SK-N-SH (cell line): ENCODE measurements around the gene DCAF8L2. TPM values are rescaled to one million over a fixed set of nuclear protein-coding genes. Genes with fewer than 3 reads are reported as not detected.

Experiments used
- CTCF ChIA-PET: fragments of 300-600, 350-600 bp; formaldehyde crosslinking; extraction: SDS; loops from one replicate; lab custom pipeline; 2021; lab: Yijun Ruan, JAX
- POLR2A ChIA-PET: fragments of 350-600 bp; sonication (Branson Sonifier 250); formaldehyde crosslinking; extraction: SDS; loops from one replicate; lab custom pipeline; 2020; ENCODE audit warnings: antibody characterized with exemption, inconsistent platforms; lab: Yijun Ruan, JAX
- DNase-seq: peaks from one replicate; pipeline ENCODE4 v3.0.0; 2012
- H2AFZ ChIP-seq: fragments of 200-600 bp; sonication (generic); 2 replicates; pipeline ENCODE4 v1.8.1; 2016; ENCODE audit warnings: antibody characterized with exemption, mild to moderate bottlenecking, low read depth
- H3F3A ChIP-seq: fragments of 200-600 bp; sonication (generic); replicated peaks from 2 replicates; pipeline ENCODE3; 2016; ENCODE audit warnings: antibody characterized with exemption, mild to moderate bottlenecking; ENCODE audit not compliant: insufficient read depth
- H3K27ac ChIP-seq, 2 experiments: fragments of 200-500 bp in 1 of 2; fragments of 200-600 bp in 1 of 2; sonication (Bioruptor generic) in 1 of 2; sonication (generic), shearing (Covaris generic) in 1 of 2; 2 replicates each; pipeline versions ENCODE4 v1.5.1 to v1.6.1; 2014 to 2016; ENCODE audit warnings: low read depth in 2 of 2, inconsistent platforms in 1 of 2, low read length in 1 of 2, mild to moderate bottlenecking in 1 of 2, mixed read lengths in 1 of 2
- H3K27me3 ChIP-seq: fragments of 200-600 bp; sonication (generic), shearing (Covaris generic); 2 replicates; pipeline ENCODE4 v1.6.1; 2016; ENCODE audit warnings: mixed run types; ENCODE audit not compliant: insufficient read depth
- H3K36me3 ChIP-seq, 2 experiments: fragments of 200-500 bp in 1 of 2; fragments of 200-600 bp in 1 of 2; sonication (Bioruptor generic) in 1 of 2; sonication (generic) in 1 of 2; replicated peaks in 1 of 2; 2 replicates each; pipeline versions ENCODE3 to v1.5.1; 2014 to 2016; ENCODE audit warnings: low read length in 1 of 2, mild to moderate bottlenecking in 1 of 2; ENCODE audit not compliant: insufficient read depth in 2 of 2, control insufficient read depth in 1 of 2
- H3K4me1 ChIP-seq, 2 experiments: fragments of 200-500 bp in 1 of 2; fragments of 200-600 bp in 1 of 2; sonication (Bioruptor generic) in 1 of 2; sonication (generic), shearing (Covaris generic) in 1 of 2; 2 replicates each; pipeline versions ENCODE4 v1.5.1 to v1.6.1; 2014 to 2016; ENCODE audit warnings: low read depth in 1 of 2, low read length in 1 of 2, mixed run types in 1 of 2; ENCODE audit not compliant: insufficient read depth in 2 of 2, control insufficient read depth in 1 of 2
- H3K4me2 ChIP-seq: fragments of 200-600 bp; sonication (generic), shearing (Covaris generic); 2 replicates; pipeline ENCODE4 v1.6.1; 2017; ENCODE audit warnings: mixed run types
- H3K4me3 ChIP-seq, 2 experiments: fragments of 200-500 bp in 1 of 2; fragments of 200-600 bp in 1 of 2; sonication (Bioruptor generic) in 1 of 2; sonication (generic), shearing (Covaris generic) in 1 of 2; 2 replicates each; pipeline versions ENCODE4 v1.5.1 to v1.8.1; 2014 to 2016; ENCODE audit warnings: low read depth in 2 of 2, inconsistent platforms in 1 of 2, low read length in 1 of 2, mild to moderate bottlenecking in 1 of 2, mixed read lengths in 1 of 2, moderate library complexity in 1 of 2
- H3K79me2 ChIP-seq: fragments of 200-600 bp; sonication (generic); 2 replicates; pipeline ENCODE4 v1.8.1; 2017; ENCODE audit warnings: mild to moderate bottlenecking; ENCODE audit not compliant: insufficient read depth
- H3K9ac ChIP-seq: fragments of 200-600 bp; sonication (generic); 2 replicates; pipeline ENCODE4 v1.6.1; 2017; ENCODE audit warnings: mixed run types
- H3K9me2 ChIP-seq: fragments of 200-600 bp; sonication (generic); 2 replicates; pipeline ENCODE4 v1.6.1; 2017; ENCODE audit warnings: mixed run types
- H3K9me3 ChIP-seq: fragments of 200-600 bp; sonication (generic); 2 replicates; pipeline ENCODE4 v1.6.1; 2017; ENCODE audit warnings: mixed run types, mild to moderate bottlenecking, moderate library complexity
- H4K20me1 ChIP-seq: fragments of 200-600 bp; sonication (generic); 2 replicates; pipeline ENCODE4 v1.6.1; 2017; ENCODE audit warnings: mild to moderate bottlenecking, mixed run types; ENCODE audit not compliant: insufficient read depth
- CHD2 ChIP-seq: fragments of 150-350 bp; IDR thresholded peaks from 2 replicates; pipeline ENCODE4 v1.6.1; 2018; ENCODE audit warnings: low read length; ENCODE audit not compliant: partially characterized antibody
- ELF1 ChIP-seq: IDR thresholded peaks from 2 replicates; pipeline ENCODE4 v1.4.0; 2012
- EP300 ChIP-seq, 2 experiments: IDR thresholded peaks; 2 replicates each; pipeline versions ENCODE4 v1.4.0 to v1.6.1; 2012; ENCODE audit warnings: borderline replicate concordance in 1 of 2, low read depth in 1 of 2, low read length in 1 of 2
- EZH2phosphoT487 ChIP-seq: fragments of 200-600 bp; sonication (generic); IDR thresholded peaks from 2 replicates; pipeline ENCODE4 v1.6.1; 2017; ENCODE audit warnings: low read depth, mixed run types, mild to moderate bottlenecking, antibody characterized with exemption, moderate library complexity, borderline replicate concordance
- FOXJ3 ChIP-seq: sonication (generic); formaldehyde crosslinking; IDR thresholded peaks from 2 replicates; pipeline ENCODE4 v1.5.1; 2020; ENCODE audit warnings: mild to moderate bottlenecking, missing genetic modification reagents
- GABPA ChIP-seq: IDR thresholded peaks from 2 replicates; pipeline ENCODE4 v1.4.0; 2012; ENCODE audit warnings: low read depth, mild to moderate bottlenecking
- JUND ChIP-seq: IDR thresholded peaks from 2 replicates; pipeline ENCODE4 v1.4.0; 2012
- MEF2A ChIP-seq: IDR thresholded peaks from 2 replicates; pipeline ENCODE4 v1.4.0; 2012; ENCODE audit warnings: low read depth, borderline replicate concordance
- MXI1 ChIP-seq: IDR thresholded peaks from 2 replicates; pipeline ENCODE4 v1.6.1; 2012; ENCODE audit warnings: mild to moderate bottlenecking, low read depth, low read length, improper control_type of control experiment
- NFIC ChIP-seq: IDR thresholded peaks from 2 replicates; pipeline ENCODE4 v1.4.0; 2012; ENCODE audit warnings: borderline replicate concordance
- RCOR1 ChIP-seq: fragments of 150-350 bp; IDR thresholded peaks from 2 replicates; pipeline ENCODE4 v1.6.1; 2017; ENCODE audit warnings: antibody characterized with exemption, low read length
- RFX5 ChIP-seq: IDR thresholded peaks from 2 replicates; pipeline ENCODE4 v1.6.1; 2012; ENCODE audit warnings: mild to moderate bottlenecking, improper control_type of control experiment, low read length
- RXRA ChIP-seq: IDR thresholded peaks from 2 replicates; pipeline ENCODE4 v1.4.0; 2012; ENCODE audit warnings: low read depth, mild to moderate bottlenecking, borderline replicate concordance
- SIN3A ChIP-seq: IDR thresholded peaks from 2 replicates; pipeline ENCODE4 v1.6.1; 2012; ENCODE audit warnings: low read depth, mild to moderate bottlenecking, low read length, moderate library complexity, borderline replicate concordance
- SMC3 ChIP-seq: IDR thresholded peaks from 2 replicates; pipeline ENCODE4 v1.6.1; 2012; ENCODE audit warnings: low read depth, low read length, improper control_type of control experiment
- TAF1 ChIP-seq: IDR thresholded peaks from 2 replicates; pipeline ENCODE4 v1.6.1; 2012; ENCODE audit warnings: low read depth, mild to moderate bottlenecking, low read length, moderate library complexity, borderline replicate concordance
- TCF12 ChIP-seq: IDR thresholded peaks from 2 replicates; pipeline ENCODE4 v1.4.0; 2012
- WGBS: methylation state at CpG from one replicate; pipeline ENCODE4 v1.1.6; 2017; ENCODE audit warnings: low lambda C conversion rate; 5-methylcytosine and 5-hydroxymethylcytosine counted together
- polyA plus RNA-seq, 3 experiments: library from polyadenylated mRNA; depleted of rRNA; stranded (reverse); fragments of >200 nt; gene quantifications; 2 replicates each; pipeline ENCODE4 v1.2.3, GENCODE V29; 2012
- TF ChIP-seq, protein P1 (sequence below): IDR thresholded peaks from 2 replicates; pipeline ENCODE4 v1.4.0; 2012; ENCODE audit warnings: low read depth
- TF ChIP-seq, protein P2 (sequence below): IDR thresholded peaks from 2 replicates; pipeline ENCODE4; 2012
- TF ChIP-seq, protein P3 (sequence below): fragments of 150-350 bp; IDR thresholded peaks from 2 replicates; pipeline ENCODE4 v1.6.1; 2017; ENCODE audit warnings: antibody characterized with exemption, low read length, low read depth, borderline replicate concordance
- TF ChIP-seq, protein P4 (sequence below): fragments of 200-600 bp; sonication (generic); IDR thresholded peaks from 2 replicates; pipeline ENCODE4 v1.6.1; 2017; ENCODE audit warnings: antibody characterized with exemption, mild to moderate bottlenecking, moderate library complexity
- TF ChIP-seq, protein P5 (sequence below): IDR thresholded peaks from 2 replicates; pipeline ENCODE4 v1.4.0; 2012; ENCODE audit warnings: low read depth, borderline replicate concordance

Gene DCAF8L2
- polyA plus RNA-seq, 1 of the 3 experiments (the other 2 are of a cell fraction) = 0.33 TPM

DNA sequence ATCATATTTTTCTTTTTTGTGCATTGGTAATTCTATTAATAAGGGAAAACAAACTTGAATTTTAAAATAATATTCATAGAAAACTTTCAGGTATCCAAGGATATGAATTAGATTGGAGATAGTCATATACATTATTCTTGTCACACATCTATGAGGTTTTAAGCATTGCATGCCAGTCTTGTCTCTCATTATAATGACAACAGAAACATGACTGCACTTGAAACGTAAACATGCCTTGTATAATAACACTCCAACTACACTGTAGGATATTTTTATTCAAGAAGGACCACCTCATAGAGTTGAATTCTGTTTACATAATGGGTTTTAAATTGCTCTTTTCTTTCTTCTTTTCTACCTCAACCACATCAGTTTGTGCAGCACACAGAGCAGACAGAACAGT is 104.5 kb downstream of the DCAF8L2 start:
- POLR2A ChIA-PET = no interaction called here
- Histone ChIP-seq H4K20me1 (no peaks in the 10 kb centered on the region), H3K4me2 (no peak overlapping the region), H3F3A (no peaks in the 10 kb centered on the region), H3K27ac (no peak overlapping the region), H3K9me3 (no peaks in the 10 kb centered on the region), H3K79me2 (no peaks in the 10 kb centered on the region), H3K9ac (no peak overlapping the region), H3K27me3 (no peaks in the 10 kb centered on the region), H3K9me2 (no peaks in the 10 kb centered on the region), H3K4me1 (no peaks in the 10 kb centered on the region), H2AFZ (no peak overlapping the region), H3K4me3 (no peak overlapping the region), H3K36me3 (no peaks in the 10 kb centered on the region)
- no peak for DNase-seq
- CTCF ChIA-PET = no interaction called here
- TF ChIP-seq RXRA (no peak), MXI1 (no peak), ELF1 (no peak), SIN3A (no peak), EZH2phosphoT487 (no peak), TAF1 (no peak), RCOR1 (no peak), RFX5 (no peak), EP300 (IDR thresholded peaks at IDR 0.05; ENCODE audit: borderline replicate concordance in 1 of 2, low read depth in 1 of 2, low read length in 1 of 2) (no peak), MEF2A (no peak), CHD2 (no peak), TCF12 (no peak), JUND (no peak), SMC3 (no peak), NFIC (no peak), FOXJ3 (CRISPR knock-in tag) (no peak)
- TF ChIP-seq, protein P1, sequence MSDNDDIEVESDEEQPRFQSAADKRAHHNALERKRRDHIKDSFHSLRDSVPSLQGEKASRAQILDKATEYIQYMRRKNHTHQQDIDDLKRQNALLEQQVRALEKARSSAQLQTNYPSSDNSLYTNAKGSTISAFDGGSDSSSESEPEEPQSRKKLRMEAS = no peak
- TF ChIP-seq, protein P2, sequence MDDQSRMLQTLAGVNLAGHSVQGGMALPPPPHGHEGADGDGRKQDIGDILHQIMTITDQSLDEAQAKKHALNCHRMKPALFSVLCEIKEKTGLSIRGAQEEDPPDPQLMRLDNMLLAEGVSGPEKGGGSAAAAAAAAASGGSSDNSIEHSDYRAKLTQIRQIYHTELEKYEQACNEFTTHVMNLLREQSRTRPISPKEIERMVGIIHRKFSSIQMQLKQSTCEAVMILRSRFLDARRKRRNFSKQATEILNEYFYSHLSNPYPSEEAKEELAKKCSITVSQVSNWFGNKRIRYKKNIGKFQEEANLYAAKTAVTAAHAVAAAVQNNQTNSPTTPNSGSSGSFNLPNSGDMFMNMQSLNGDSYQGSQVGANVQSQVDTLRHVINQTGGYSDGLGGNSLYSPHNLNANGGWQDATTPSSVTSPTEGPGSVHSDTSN = no peak
- WGBS = 0% methylated on average over 1 of the region's 1 CpG

DNA sequence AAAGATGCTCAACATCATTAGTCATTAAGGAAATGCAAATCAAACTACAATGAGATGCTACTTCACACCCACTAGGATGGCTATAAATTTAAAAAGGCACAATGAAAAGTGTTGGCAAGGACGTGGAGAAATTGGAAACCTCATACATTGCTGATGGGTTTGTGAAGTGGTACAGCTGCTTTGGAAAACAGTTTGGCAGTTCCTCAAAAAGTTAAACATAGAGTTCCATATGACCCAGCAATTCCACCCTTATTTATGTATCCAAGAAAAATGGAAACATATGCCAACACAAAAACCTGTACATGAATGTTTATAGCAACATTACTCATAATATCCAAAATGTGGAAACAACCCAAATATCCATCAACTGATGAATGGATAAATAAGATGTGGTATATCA is 116.4 kb downstream of the DCAF8L2 start:
- Histone ChIP-seq H3K4me1 (no peaks in the 10 kb centered on the region), H3K36me3 (no peaks in the 10 kb centered on the region), H3K27me3 (no peaks in the 10 kb centered on the region), H3K27ac (no peak overlapping the region), H3K4me2 (no peak overlapping the region), H3K9ac (no peak overlapping the region), H3K4me3 (no peak overlapping the region), H3K9me2 (no peaks in the 10 kb centered on the region), H3F3A (no peaks in the 10 kb centered on the region), H2AFZ (no peak overlapping the region), H4K20me1 (no peaks in the 10 kb centered on the region), H3K79me2 (no peaks in the 10 kb centered on the region), H3K9me3 (no peaks in the 10 kb centered on the region)
- CTCF ChIA-PET = no interaction called here
- POLR2A ChIA-PET = no interaction called here
- 0% methylated on average over 1 of the region's 1 CpG for whole genome bisulfite sequencing
- DNase-seq = no peak
- TF ChIP-seq SIN3A = no peak
- TF ChIP-seq RFX5 = no peak
- no peak for TF ChIP-seq MEF2A
- no peak for TF ChIP-seq GABPA
- TF ChIP-seq, protein P3, sequence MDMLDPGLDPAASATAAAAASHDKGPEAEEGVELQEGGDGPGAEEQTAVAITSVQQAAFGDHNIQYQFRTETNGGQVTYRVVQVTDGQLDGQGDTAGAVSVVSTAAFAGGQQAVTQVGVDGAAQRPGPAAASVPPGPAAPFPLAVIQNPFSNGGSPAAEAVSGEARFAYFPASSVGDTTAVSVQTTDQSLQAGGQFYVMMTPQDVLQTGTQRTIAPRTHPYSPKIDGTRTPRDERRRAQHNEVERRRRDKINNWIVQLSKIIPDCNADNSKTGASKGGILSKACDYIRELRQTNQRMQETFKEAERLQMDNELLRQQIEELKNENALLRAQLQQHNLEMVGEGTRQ = no peak
- no peak for TF ChIP-seq TCF12
- TF ChIP-seq, protein P4, sequence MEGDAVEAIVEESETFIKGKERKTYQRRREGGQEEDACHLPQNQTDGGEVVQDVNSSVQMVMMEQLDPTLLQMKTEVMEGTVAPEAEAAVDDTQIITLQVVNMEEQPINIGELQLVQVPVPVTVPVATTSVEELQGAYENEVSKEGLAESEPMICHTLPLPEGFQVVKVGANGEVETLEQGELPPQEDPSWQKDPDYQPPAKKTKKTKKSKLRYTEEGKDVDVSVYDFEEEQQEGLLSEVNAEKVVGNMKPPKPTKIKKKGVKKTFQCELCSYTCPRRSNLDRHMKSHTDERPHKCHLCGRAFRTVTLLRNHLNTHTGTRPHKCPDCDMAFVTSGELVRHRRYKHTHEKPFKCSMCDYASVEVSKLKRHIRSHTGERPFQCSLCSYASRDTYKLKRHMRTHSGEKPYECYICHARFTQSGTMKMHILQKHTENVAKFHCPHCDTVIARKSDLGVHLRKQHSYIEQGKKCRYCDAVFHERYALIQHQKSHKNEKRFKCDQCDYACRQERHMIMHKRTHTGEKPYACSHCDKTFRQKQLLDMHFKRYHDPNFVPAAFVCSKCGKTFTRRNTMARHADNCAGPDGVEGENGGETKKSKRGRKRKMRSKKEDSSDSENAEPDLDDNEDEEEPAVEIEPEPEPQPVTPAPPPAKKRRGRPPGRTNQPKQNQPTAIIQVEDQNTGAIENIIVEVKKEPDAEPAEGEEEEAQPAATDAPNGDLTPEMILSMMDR = no peak
- TF ChIP-seq, protein P5, sequence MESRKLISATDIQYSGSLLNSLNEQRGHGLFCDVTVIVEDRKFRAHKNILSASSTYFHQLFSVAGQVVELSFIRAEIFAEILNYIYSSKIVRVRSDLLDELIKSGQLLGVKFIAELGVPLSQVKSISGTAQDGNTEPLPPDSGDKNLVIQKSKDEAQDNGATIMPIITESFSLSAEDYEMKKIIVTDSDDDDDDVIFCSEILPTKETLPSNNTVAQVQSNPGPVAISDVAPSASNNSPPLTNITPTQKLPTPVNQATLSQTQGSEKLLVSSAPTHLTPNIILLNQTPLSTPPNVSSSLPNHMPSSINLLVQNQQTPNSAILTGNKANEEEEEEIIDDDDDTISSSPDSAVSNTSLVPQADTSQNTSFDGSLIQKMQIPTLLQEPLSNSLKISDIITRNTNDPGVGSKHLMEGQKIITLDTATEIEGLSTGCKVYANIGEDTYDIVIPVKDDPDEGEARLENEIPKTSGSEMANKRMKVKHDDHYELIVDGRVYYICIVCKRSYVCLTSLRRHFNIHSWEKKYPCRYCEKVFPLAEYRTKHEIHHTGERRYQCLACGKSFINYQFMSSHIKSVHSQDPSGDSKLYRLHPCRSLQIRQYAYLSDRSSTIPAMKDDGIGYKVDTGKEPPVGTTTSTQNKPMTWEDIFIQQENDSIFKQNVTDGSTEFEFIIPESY = no peak
- no peak for TF ChIP-seq EP300 (IDR thresholded peaks at IDR 0.05; ENCODE audit: borderline replicate concordance in 1 of 2, low read depth in 1 of 2, low read length in 1 of 2)
- no peak for TF ChIP-seq RXRA
- no peak for TF ChIP-seq ELF1
- TF ChIP-seq JUND = no peak
- no peak for TF ChIP-seq TAF1
- TF ChIP-seq, protein P1 = no peak
